ENCODE measurements around the gene SNX30.

GRCh38 chr9:112849363-112849922 lies 98.9 kb downstream of the SNX30 start:
- no peak for TF ChIP-seq CTCF (conservative IDR thresholded peaks at IDR 0.05; ENCODE audit: low read length)
- no peak for TF ChIP-seq EZH2phosphoT487 (IDR thresholded peaks at IDR 0.05; ENCODE audit: borderline replicate concordance)
